NCI-H128 (cell line): ENCODE data around the gene SERP1.

Source experiments
- DNase-seq: peaks from one replicate; lab custom pipeline; 2025; ENCODE audit not compliant: unreplicated experiment; lab: John Stamatoyannopoulos, UW

The SERP1 gene

GRCh38 chr3:150494411-150494977 is 51.8 kb downstream of the SERP1 start:
- no peak for DNase-seq
